H9 (cell line): ENCODE results near the gene DMTF1. TPM values are rescaled to one million over a fixed set of nuclear protein-coding genes. Genes with fewer than 3 reads are reported as not detected.

Experiments used
- DNase-seq: peaks from one replicate; pipeline ENCODE4 v3.0.0-alpha.2; 2017
- H2AFZ ChIP-seq: one replicate; pipeline ENCODE4 v1.6.1; 2013; ENCODE audit warnings: mild to moderate bottlenecking, low read length, control low read depth, moderate library complexity
- H2AK5ac ChIP-seq: 2 replicates; pipeline ENCODE4 v1.6.1; 2013; ENCODE audit warnings: low read length, control low read depth, mixed read lengths; ENCODE audit not compliant: insufficient read length
- H2BK120ac ChIP-seq: one replicate; pipeline ENCODE4 v1.6.1; 2013; ENCODE audit warnings: low read depth, mild to moderate bottlenecking, low read length, control low read depth, inconsistent platforms; ENCODE audit not compliant: poor library complexity, severe bottlenecking
- H2BK12ac ChIP-seq: 2 replicates; pipeline ENCODE4 v1.6.1; 2013; ENCODE audit warnings: low read length, control low read depth, mixed read lengths, low read depth; ENCODE audit not compliant: insufficient read length
- H2BK15ac ChIP-seq: 2 replicates; pipeline ENCODE4 v1.6.1; 2013; ENCODE audit warnings: low read depth, low read length, control low read depth
- H2BK20ac ChIP-seq: one replicate; pipeline ENCODE4 v1.6.1; 2013; ENCODE audit warnings: low read depth, mild to moderate bottlenecking, low read length, control low read depth, inconsistent platforms; ENCODE audit not compliant: poor library complexity, severe bottlenecking
- H2BK5ac ChIP-seq: 2 replicates; pipeline ENCODE4 v1.6.1; 2013; ENCODE audit warnings: low read length, control low read depth, mixed read lengths; ENCODE audit not compliant: insufficient read length
- H3K14ac ChIP-seq: 2 replicates; pipeline ENCODE4 v1.6.1; 2013; ENCODE audit warnings: low read length, control low read depth; ENCODE audit not compliant: insufficient read depth
- H3K18ac ChIP-seq: 2 replicates; pipeline ENCODE4 v1.6.1; 2013; ENCODE audit warnings: low read depth, mild to moderate bottlenecking, mixed read lengths, low read length, control low read depth; ENCODE audit not compliant: insufficient read length
- H3K23ac ChIP-seq: 2 replicates; pipeline ENCODE4 v1.6.1; 2013; ENCODE audit warnings: low read length, control low read depth, mixed read lengths, low read depth; ENCODE audit not compliant: insufficient read length
- H3K23me2 ChIP-seq: 2 replicates; pipeline ENCODE4 v1.6.1; 2013; ENCODE audit warnings: low read depth, mild to moderate bottlenecking, mixed read lengths, low read length, control low read depth; ENCODE audit not compliant: insufficient read length, poor library complexity, severe bottlenecking
- H3K27ac ChIP-seq: 2 replicates; pipeline ENCODE4 v1.5.1; 2013; ENCODE audit warnings: low read length, control low read depth, mixed read lengths, low read depth; ENCODE audit not compliant: insufficient read length
- H3K27me3 ChIP-seq: 2 replicates; pipeline ENCODE4 v1.6.1; 2013; ENCODE audit warnings: low read length, control low read depth, inconsistent platforms; ENCODE audit not compliant: insufficient read depth
- H3K4ac ChIP-seq: 2 replicates; pipeline ENCODE4 v1.6.1; 2013; ENCODE audit warnings: low read depth, mild to moderate bottlenecking, control low read depth, inconsistent platforms, low read length, moderate library complexity
- H3K4me1 ChIP-seq: 2 replicates; pipeline ENCODE4 v1.6.1; 2013; ENCODE audit warnings: low read length, control low read depth, inconsistent platforms; ENCODE audit not compliant: insufficient read depth
- H3K4me2 ChIP-seq: 2 replicates; pipeline ENCODE4 v1.6.1; 2013; ENCODE audit warnings: low read length, control low read depth, mixed read lengths; ENCODE audit not compliant: insufficient read length, insufficient read depth
- H3K56ac ChIP-seq: 2 replicates; pipeline ENCODE4 v1.6.1; 2013; ENCODE audit warnings: low read depth, mild to moderate bottlenecking, mixed read lengths, low read length, control low read depth; ENCODE audit not compliant: insufficient read length
- H3K79me1 ChIP-seq: 2 replicates; pipeline ENCODE4 v1.6.1; 2013; ENCODE audit warnings: low read depth, mild to moderate bottlenecking, moderate library complexity, low read length, control low read depth, inconsistent platforms; ENCODE audit not compliant: insufficient read depth, poor library complexity, severe bottlenecking
- H3K79me2 ChIP-seq: 2 replicates; pipeline ENCODE4 v1.6.1; 2013; ENCODE audit warnings: low read length, control low read depth, inconsistent platforms; ENCODE audit not compliant: insufficient read depth
- H3K9ac ChIP-seq: 2 replicates; pipeline ENCODE4 v1.6.1; 2013; ENCODE audit warnings: low read length, control low read depth, mixed read lengths; ENCODE audit not compliant: insufficient read length; ENCODE audit errors: extremely low read depth
- H3K9me3 ChIP-seq: one replicate; pipeline ENCODE4 v1.6.1; 2013; ENCODE audit warnings: low read depth, low read length, inconsistent platforms; ENCODE audit not compliant: control insufficient read depth
- H3T11ph ChIP-seq: one replicate; pipeline ENCODE4 v1.6.1; 2013; ENCODE audit warnings: mild to moderate bottlenecking, low read length, control low read depth, inconsistent platforms
- H4K20me1 ChIP-seq: one replicate; pipeline ENCODE4 v1.6.1; 2013; ENCODE audit not compliant: control insufficient read depth, insufficient read length, insufficient read depth
- H4K5ac ChIP-seq: 2 replicates; pipeline ENCODE4 v1.6.1; 2013; ENCODE audit warnings: low read depth, mild to moderate bottlenecking, mixed read lengths, low read length, control low read depth; ENCODE audit not compliant: insufficient read length
- H4K8ac ChIP-seq: replicated peaks from 2 replicates; pipeline ENCODE4 v1.6.1; 2013; ENCODE audit warnings: low read length, control low read depth, mixed read lengths, low read depth; ENCODE audit not compliant: insufficient read length
- H4K91ac ChIP-seq: 2 replicates; pipeline ENCODE4 v1.6.1; 2013; ENCODE audit warnings: low read depth, mild to moderate bottlenecking, moderate library complexity, mixed read lengths, low read length, control low read depth; ENCODE audit not compliant: insufficient read length
- H3K27ac Mint-ChIP-seq, 3 experiments: 2 replicates in 2 of 3; 3 replicates in 1 of 3; pipeline ENCODE4 v1.8.0; 2020 to 2021; ENCODE audit warnings: mixed read lengths in 3 of 3, mild to moderate bottlenecking in 1 of 3, moderate library complexity in 1 of 3
- H3K27me3 Mint-ChIP-seq: 2 replicates; pipeline ENCODE4 v1.8.0; 2021; ENCODE audit warnings: low read depth, mild to moderate bottlenecking, moderate library complexity, mixed read lengths
- H3K36me3 Mint-ChIP-seq, 3 experiments: 2 replicates in 2 of 3; 3 replicates in 1 of 3; pipeline ENCODE4 v1.8.0; 2020 to 2021; ENCODE audit warnings: low read depth in 3 of 3, mixed read lengths in 3 of 3; ENCODE audit not compliant: insufficient read depth in 1 of 3
- H3K4me1 Mint-ChIP-seq, 2 experiments: 2 replicates each; pipeline ENCODE4 v1.8.0; 2020; ENCODE audit warnings: mixed read lengths in 2 of 2
- H3K4me3 Mint-ChIP-seq, 2 experiments: 2 replicates in 1 of 2; 3 replicates in 1 of 2; pipeline ENCODE4 v1.8.0; 2020 to 2021; ENCODE audit warnings: mild to moderate bottlenecking in 2 of 2, mixed read lengths in 2 of 2, moderate library complexity in 1 of 2
- H3K9me3 Mint-ChIP-seq, 2 experiments: 2 replicates in 1 of 2; 3 replicates in 1 of 2; pipeline ENCODE4 v1.8.0; 2020; ENCODE audit warnings: mild to moderate bottlenecking in 2 of 2, mixed read lengths in 2 of 2, moderate library complexity in 1 of 2
- total RNA-seq: library from RNA; stranded (reverse); gene quantifications from 2 replicates; pipeline ENCODE4 v1.2.1, GENCODE V29; 2021
- TF ChIP-seq, protein P1 (sequence below): fragments of 200-600 bp; sonication (generic); conservative IDR thresholded peaks from 3 replicates; pipeline ENCODE4 v1.8.0; 2021; ENCODE audit warnings: antibody characterized with exemption, mild to moderate bottlenecking

The DMTF1 gene
- total RNA-seq, 1 experiment from 2014 or later = 111 TPM

DNA sequence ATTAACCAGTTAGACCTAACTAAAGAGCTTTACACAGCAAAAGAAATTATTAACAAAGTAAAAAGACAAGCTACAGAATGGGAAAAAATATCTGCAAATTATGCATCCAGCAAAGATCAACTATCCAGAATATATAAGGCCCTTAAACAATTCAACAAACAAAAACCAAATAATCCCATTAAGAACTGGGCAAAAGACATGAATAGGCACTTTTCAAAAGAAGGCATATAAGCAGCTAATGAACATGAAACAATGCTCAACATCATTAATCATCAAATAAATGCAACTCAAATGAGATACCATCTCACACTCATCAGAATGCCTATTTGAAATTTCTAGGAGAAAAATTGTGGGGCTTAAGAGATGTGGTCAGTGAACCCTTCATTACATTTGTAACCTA, 15.0 kb upstream of the DMTF1 start:
- Histone ChIP-seq H3K27ac (no peak overlapping the region), H3K4me1 (no peaks in the 10 kb centered on the region), H3K9ac (no peak overlapping the region), H3K27me3 (no peaks in the 10 kb centered on the region), H2AFZ (no peak overlapping the region), H2BK15ac (no peak overlapping the region), H4K20me1 (no peaks in the 10 kb centered on the region), H3K79me2 (no peaks in the 10 kb centered on the region), H2BK12ac (no peak overlapping the region), H3K4me2 (no peak overlapping the region), H3K18ac (no peak overlapping the region), H3K14ac (no peak overlapping the region), H3K23me2 (no peaks in the 10 kb centered on the region), H3K9me3 (no peaks in the 10 kb centered on the region), H2BK120ac (no peak overlapping the region), H3K23ac (no peak overlapping the region), H2AK5ac (no peak overlapping the region), H4K5ac (no peak overlapping the region), H3K56ac (no peak overlapping the region), H2BK5ac (no peak overlapping the region), H2BK20ac (no peak overlapping the region), H4K8ac (no peak overlapping the region), H3K4ac (no peak overlapping the region), H4K91ac (no peak overlapping the region), H3T11ph (no peak overlapping the region), H3K79me1 (no peaks in the 10 kb centered on the region)
- Mint-ChIP-seq H3K9me3 (no peaks in the 10 kb centered on the region; a peak in 1 of 5 replicates), H3K36me3 (no peaks in the 10 kb centered on the region), H3K27ac (no peak overlapping the region), H3K4me3 (no peak overlapping the region), H3K27me3 (no peaks in the 10 kb centered on the region), H3K4me1 (no peaks in the 10 kb centered on the region)
- DNase-seq = no peak
- TF ChIP-seq, protein P1, sequence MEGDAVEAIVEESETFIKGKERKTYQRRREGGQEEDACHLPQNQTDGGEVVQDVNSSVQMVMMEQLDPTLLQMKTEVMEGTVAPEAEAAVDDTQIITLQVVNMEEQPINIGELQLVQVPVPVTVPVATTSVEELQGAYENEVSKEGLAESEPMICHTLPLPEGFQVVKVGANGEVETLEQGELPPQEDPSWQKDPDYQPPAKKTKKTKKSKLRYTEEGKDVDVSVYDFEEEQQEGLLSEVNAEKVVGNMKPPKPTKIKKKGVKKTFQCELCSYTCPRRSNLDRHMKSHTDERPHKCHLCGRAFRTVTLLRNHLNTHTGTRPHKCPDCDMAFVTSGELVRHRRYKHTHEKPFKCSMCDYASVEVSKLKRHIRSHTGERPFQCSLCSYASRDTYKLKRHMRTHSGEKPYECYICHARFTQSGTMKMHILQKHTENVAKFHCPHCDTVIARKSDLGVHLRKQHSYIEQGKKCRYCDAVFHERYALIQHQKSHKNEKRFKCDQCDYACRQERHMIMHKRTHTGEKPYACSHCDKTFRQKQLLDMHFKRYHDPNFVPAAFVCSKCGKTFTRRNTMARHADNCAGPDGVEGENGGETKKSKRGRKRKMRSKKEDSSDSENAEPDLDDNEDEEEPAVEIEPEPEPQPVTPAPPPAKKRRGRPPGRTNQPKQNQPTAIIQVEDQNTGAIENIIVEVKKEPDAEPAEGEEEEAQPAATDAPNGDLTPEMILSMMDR = no peak
